Measurements from ENCODE around the gene MICU2. TPM values are rescaled to one million over a fixed set of nuclear protein-coding genes. Genes with fewer than 3 reads are reported as not detected.

Gene MICU2
- total and polyA plus RNA-seq, 2 of the 13 experiments (the other 11 are each of a cell fraction or from before 2014, with no cell fraction given), result 31.7 to 42.4 TPM

DNA sequence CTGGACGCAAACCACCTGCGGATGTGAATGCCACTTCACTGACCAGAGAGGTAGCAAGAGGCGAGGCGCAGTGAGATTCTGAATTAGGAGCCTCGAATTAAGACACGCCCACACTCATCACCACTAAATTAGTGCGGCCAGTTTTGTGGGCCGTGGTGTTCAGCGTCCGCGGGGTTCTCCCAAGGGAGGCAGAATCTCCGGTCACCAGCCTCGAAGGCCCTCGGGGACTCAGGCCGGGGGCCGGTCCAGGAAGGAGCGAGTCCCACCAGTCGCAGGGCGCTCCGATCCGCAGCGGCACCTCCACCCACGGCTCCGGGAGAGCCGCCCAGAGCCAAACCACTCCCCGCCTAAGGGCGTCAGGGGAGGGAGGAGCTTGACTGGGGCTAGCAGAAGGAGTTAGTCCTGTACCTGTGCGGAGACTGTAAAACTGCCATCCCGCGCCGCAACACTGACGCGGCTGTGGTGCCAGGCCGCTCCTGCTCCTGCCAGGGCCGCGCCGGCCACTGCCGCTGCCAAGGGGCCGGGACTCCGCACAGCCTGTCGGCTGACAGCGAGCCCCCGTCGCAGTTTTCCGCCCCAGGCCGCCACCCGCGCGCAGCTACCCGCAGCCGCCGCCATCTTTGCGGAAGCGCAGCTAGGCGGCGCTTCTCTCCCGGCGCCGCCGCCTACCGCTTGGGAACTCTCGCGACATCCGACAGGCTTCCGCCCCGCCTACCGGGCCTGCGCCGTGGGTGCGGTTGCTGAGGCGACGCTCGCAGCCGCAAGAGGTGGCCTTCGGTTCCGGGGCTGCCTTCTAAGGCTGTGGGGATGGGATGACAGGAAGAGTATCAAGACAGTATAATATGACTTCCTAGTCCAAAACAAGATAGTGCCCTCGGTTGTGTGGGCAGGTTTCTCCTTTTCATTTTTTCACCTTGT lies at the start of gene MICU2 (continued):
- TF ChIP-seq, protein P1, sequence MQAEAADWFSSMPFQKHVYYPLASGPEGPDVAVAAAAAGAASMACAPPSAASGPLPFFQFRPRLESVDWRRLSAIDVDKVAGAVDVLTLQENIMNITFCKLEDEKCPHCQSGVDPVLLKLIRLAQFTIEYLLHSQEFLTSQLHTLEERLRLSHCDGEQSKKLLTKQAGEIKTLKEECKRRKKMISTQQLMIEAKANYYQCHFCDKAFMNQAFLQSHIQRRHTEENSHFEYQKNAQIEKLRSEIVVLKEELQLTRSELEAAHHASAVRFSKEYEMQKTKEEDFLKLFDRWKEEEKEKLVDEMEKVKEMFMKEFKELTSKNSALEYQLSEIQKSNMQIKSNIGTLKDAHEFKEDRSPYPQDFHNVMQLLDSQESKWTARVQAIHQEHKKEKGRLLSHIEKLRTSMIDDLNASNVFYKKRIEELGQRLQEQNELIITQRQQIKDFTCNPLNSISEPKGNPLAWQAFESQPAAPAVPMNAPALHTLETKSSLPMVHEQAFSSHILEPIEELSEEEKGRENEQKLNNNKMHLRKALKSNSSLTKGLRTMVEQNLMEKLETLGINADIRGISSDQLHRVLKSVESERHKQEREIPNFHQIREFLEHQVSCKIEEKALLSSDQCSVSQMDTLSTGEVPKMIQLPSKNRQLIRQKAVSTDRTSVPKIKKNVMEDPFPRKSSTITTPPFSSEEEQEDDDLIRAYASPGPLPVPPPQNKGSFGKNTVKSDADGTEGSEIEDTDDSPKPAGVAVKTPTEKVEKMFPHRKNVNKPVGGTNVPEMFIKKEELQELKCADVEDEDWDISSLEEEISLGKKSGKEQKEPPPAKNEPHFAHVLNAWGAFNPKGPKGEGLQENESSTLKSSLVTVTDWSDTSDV (CRISPR knock-in tag; IDR thresholded peaks at IDR 0.05), result peak; percentile 60; the same call in 1 of the 2 replicates
- peak; percentile 79 for TF ChIP-seq TARDBP (CRISPR knock-in tag; IDR thresholded peaks at IDR 0.05)
- TF ChIP-seq, protein P2, sequence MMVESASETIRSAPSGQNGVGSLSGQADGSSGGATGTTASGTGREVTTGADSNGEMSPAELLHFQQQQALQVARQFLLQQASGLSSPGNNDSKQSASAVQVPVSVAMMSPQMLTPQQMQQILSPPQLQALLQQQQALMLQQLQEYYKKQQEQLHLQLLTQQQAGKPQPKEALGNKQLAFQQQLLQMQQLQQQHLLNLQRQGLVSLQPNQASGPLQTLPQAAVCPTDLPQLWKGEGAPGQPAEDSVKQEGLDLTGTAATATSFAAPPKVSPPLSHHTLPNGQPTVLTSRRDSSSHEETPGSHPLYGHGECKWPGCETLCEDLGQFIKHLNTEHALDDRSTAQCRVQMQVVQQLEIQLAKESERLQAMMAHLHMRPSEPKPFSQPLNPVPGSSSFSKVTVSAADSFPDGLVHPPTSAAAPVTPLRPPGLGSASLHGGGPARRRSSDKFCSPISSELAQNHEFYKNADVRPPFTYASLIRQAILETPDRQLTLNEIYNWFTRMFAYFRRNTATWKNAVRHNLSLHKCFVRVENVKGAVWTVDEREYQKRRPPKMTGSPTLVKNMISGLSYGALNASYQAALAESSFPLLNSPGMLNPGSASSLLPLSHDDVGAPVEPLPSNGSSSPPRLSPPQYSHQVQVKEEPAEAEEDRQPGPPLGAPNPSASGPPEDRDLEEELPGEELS (CRISPR knock-in tag; IDR thresholded peaks at IDR 0.05), result no peak
- peak; percentile 76; the same call in 1 of the 2 replicates for TF ChIP-seq ZNF556 (CRISPR knock-in tag; IDR thresholded peaks at IDR 0.05; ENCODE audit: borderline replicate concordance)
- TF ChIP-seq ATF7 (IDR thresholded peaks at IDR 0.05), result no peak
- no peak for TF ChIP-seq ATF7 (CRISPR knock-in tag; IDR thresholded peaks at IDR 0.05)
- peak; percentile 69; the same call in 1 of the 2 replicates for TF ChIP-seq ZZZ3 (CRISPR knock-in tag; IDR thresholded peaks at IDR 0.05; ENCODE audit: borderline replicate concordance)
- TF ChIP-seq MAFK (conservative IDR thresholded peaks at IDR 0.05 in 1 of 2, IDR thresholded peaks at IDR 0.05 in 1 of 2; ENCODE audit: low read length in 2 of 2), result no peak
- TF ChIP-seq, protein P3, sequence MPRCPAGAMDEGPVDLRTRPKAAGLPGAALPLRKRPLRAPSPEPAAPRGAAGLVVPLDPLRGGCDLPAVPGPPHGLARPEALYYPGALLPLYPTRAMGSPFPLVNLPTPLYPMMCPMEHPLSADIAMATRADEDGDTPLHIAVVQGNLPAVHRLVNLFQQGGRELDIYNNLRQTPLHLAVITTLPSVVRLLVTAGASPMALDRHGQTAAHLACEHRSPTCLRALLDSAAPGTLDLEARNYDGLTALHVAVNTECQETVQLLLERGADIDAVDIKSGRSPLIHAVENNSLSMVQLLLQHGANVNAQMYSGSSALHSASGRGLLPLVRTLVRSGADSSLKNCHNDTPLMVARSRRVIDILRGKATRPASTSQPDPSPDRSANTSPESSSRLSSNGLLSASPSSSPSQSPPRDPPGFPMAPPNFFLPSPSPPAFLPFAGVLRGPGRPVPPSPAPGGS (CRISPR knock-in tag; IDR thresholded peaks at IDR 0.05), result peak; percentile 73; the same call in 1 of the 2 replicates
- TF ChIP-seq ZNF589 (CRISPR knock-in tag; conservative IDR thresholded peaks at IDR 0.05), result no peak
- TF ChIP-seq ATF7-NPFF (CRISPR knock-in tag; IDR thresholded peaks at IDR 0.05; ENCODE audit: low read depth), result peak; percentile 94
- peak; percentile 98 for TF ChIP-seq YY1 (IDR thresholded peaks at IDR 0.05; ENCODE audit: insufficient read depth, insufficient replicate concordance, low read depth, low read length)
- TF ChIP-seq ONECUT2 (CRISPR knock-in tag; IDR thresholded peaks at IDR 0.05), result no peak
- peak; percentile 62; the same call in 1 of the 2 replicates for TF ChIP-seq ARID2 (CRISPR knock-in tag; IDR thresholded peaks at IDR 0.05; ENCODE audit: borderline replicate concordance)
- no peak for TF ChIP-seq TOE1 (CRISPR knock-in tag; IDR thresholded peaks at IDR 0.05)
- TF ChIP-seq ZMYM4 (CRISPR knock-in tag; IDR thresholded peaks at IDR 0.05), result peak; percentile 97
- TF ChIP-seq, protein P4, sequence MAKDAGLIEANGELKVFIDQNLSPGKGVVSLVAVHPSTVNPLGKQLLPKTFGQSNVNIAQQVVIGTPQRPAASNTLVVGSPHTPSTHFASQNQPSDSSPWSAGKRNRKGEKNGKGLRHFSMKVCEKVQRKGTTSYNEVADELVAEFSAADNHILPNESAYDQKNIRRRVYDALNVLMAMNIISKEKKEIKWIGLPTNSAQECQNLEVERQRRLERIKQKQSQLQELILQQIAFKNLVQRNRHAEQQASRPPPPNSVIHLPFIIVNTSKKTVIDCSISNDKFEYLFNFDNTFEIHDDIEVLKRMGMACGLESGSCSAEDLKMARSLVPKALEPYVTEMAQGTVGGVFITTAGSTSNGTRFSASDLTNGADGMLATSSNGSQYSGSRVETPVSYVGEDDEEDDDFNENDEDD (CRISPR knock-in tag; IDR thresholded peaks at IDR 0.05; ENCODE audit: borderline replicate concordance), result peak; percentile 94
- peak; percentile 96 for TF ChIP-seq ZFY (CRISPR knock-in tag; IDR thresholded peaks at IDR 0.05)
- peak; percentile 72 for TF ChIP-seq ZNF607 (CRISPR knock-in tag; IDR thresholded peaks at IDR 0.05; ENCODE audit: borderline replicate concordance)

All from HepG2 (cell line).